ENCODE data around the gene MT3.

The MT3 gene

GRCh38 chr16:56631197-56631596, 41.9 kb downstream of the MT3 start:
- no peak for DNase-seq (ENCODE audit: low spot score)

- no peak for DNase-seq (ENCODE audit: low spot score)
Measured at GRCh38 chr16:56631832-56632155, 42.5 kb downstream of the MT3 start.

GRCh38 chr16:56632156-56632847, 43.0 kb downstream of the MT3 start, which contains the start of gene MT1M:
TSS of gene MT1M (plus strand) at chr16:56632659. CDS start at chr16:56632732, 73 bp downstream.
- DNase-seq (ENCODE audit: low spot score) = no peak

- no peak for DNase-seq (ENCODE audit: low spot score)
Measured at GRCh38 chr16:56632848-56633365, 43.6 kb downstream of the MT3 start.

- DNase-seq (ENCODE audit: low spot score) = no peak
Measured at GRCh38 chr16:56633535-56633934, 44.2 kb downstream of the MT3 start.

- DNase-seq (ENCODE audit: low spot score) = no peak
Measured at GRCh38 chr16:56634715-56635440, 45.5 kb downstream of the MT3 start.

GRCh38 chr16:56635441-56635967, 46.2 kb downstream of the MT3 start:
- no peak for DNase-seq (ENCODE audit: low spot score)

GRCh38 chr16:56636616-56637413, 47.5 kb downstream of the MT3 start:
- DNase-seq (ENCODE audit: low spot score) = no peak

- DNase-seq (ENCODE audit: low spot score) = no peak
Measured at GRCh38 chr16:56637814-56638750, 48.8 kb downstream of the MT3 start, which contains the start of gene MT1A. TSS of gene MT1A (plus strand) at chr16:56638666. CDS start at chr16:56638739, 73 bp downstream.

- DNase-seq (ENCODE audit: low spot score) = no peak
Measured at GRCh38 chr16:56639045-56639444, 49.7 kb downstream of the MT3 start.

- no peak for DNase-seq (ENCODE audit: low spot score)
Measured at GRCh38 chr16:56640076-56640475, 50.7 kb downstream of the MT3 start.

Data from RKO (cell line).